GDM1 (cell line): ENCODE results near the gene CHAD.

Experiments
- DNase-seq: peaks from one replicate; lab custom pipeline; 2025; lab: John Stamatoyannopoulos, UW

Gene CHAD

DNA sequence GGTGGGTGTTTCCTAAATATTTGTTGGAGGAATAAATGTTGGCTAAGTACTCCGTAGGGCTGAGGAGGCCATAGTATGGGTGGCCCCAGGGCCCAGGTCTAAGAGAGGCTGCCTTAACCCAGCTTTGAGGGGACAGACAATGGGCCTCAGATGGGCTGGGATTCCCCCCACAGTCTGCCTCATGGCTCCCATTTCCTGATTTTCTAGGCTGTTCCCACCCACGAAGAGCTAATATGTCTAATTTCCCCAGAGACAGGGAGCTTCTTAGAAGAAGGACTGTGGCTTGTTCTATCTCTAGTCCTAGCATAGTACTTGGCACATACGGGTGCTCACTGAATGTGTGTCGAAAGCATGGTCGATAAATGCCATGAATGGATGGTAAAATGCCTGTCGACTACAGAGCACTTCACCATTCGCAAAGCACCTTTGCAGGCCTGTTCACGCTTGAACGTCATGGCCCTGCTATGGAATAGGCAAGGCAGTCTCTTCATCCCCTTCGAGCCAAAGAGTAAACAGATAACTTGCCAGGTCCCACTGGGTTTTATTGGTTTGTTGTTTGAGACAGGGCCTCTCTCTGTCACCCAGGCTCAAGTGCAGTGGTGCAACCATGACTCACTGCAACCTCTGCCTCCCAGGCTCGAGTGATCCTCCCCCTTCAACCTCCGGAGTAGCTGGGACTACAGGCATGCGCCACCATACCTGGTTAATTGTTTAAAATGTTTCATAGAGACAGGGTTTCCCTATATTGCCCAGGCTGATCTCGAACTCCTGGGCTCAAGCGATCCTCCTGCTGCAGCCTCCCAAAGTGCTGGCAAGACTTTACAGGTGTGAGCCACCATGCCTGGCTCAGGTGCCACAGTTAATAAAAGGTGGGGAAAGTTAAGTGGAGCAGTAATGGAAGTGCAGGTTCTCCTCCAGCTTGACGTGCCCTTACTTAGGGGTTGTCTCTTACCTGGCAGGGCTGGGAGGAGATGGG is 9.7 kb downstream of the CHAD start:
- no peak for DNase-seq

- no peak for DNase-seq
Measured at GRCh38 chr17:50458270-50458669, 10.4 kb downstream of the CHAD start.

- DNase-seq, result no peak
Measured at GRCh38 chr17:50457621-50458020, 11.1 kb downstream of the CHAD start.

GRCh38 chr17:50453901-50454300 is 14.8 kb downstream of the CHAD start:
- no peak for DNase-seq

DNA sequence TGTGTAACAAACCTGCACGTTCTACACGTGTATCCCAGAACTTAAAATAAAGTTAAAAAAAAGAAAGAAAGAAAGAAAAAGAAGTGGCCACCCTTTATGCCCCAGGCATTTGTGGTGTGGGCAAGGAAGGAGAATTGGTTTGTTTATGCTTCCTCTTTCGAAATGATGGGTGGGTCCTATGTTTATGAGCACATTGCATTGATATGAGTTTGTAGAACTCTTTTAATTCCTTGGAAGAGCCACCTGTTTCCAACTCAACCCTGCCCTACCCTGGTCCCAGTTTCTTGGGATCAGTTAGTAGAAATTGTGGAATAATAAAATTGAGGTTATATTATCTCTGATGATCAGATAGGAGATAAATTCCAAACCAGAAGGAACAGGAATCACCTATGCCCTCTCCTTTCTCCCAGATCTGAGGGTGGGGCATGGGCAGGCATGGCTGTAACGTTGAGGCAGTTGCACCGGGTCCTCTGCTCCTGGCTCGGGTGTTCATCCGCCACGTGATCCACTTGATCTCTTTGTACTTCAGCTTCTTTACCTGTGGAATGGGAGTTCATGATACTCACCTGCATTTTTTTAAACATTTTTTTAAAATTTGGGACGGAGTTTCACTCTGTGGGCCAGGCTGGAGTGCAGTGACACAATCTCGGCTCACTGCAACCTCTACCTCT is 15.9 kb downstream of the CHAD start:
- no peak for DNase-seq

DNA sequence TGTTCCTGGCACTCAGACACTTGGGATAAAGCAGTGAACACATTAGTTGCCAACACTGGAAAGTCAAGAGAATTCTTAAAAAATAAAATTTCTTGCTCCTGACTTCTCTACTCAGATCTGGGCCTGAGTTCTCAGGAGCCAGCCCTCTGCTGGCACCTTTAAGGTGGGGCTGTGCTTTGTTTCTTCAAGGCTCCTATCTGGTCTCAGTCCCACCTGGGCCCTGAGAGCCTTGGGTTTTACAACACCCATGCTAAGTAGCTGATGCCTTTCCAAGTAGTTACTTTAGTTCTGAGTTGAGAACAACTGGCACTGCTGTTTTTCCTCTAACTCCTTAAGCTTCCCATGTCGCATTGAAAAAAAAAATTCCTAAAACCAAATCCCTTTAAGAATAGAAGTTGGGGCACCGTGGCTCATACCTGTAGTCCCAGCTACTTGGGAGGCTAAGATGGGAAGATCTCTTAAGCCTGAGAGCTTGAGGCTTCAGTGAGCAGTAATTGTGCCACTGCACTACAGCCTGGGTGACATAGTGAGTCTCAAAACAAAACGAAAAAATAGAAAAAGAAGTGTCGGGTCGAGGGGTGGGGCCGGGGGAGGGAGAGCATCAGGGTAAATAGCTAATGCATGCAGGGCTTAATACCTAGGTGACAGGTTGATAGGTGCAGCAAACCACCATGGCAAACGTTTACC is 16.6 kb downstream of the CHAD start:
- DNase-seq, result no peak

DNA sequence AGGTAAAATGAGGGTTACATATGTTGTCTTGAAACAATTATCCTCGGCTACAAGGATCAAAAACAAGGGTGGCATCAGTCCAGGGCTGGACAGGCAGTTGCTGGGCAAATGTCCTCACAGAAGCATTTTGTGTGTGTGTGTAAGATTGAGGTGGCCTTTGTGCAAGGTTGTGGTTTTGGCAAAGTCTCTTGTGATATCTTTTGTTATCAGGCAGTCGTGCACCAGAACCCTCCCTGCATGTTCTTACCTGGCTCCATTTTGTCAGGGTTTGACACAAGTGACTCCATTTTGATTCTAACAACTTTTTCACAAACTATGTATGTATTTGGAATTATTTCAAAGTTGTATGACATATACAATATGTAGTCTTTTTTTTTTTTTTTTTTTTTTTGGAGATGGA is 20.0 kb downstream of the CHAD start:
- no peak for DNase-seq

DNA sequence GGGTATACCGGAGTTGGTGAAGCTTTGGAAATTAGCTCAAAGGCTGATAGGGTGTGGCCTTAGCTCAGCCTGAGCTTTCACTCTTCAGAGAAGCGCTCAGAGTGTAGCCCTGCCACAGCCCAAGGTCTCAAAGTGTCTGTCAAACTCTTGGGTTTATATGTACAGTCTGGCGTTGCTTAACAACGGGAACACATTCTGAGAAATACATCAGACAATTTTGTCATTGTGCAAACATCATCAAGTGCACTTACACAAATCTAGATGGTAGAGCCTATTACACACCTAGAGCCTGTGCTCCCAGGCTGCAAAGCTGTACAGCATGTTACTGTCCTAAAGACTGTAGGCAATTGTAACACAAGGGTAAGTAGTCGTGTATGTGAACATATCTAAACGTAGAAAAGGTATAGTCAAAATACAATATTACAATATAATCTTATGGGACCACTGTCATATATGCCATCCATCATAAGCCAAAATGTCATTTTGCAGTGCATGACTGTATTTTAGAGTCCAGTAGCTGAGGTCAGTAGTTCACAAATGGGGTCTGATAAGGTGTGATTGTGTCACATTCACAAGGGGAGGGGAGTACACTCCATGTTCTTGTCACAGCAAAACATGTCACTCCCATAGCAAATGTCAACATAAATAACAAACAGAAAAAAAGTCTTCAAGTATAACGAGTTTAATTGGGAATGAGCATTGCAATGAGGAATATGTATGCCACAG is 20.6 kb downstream of the CHAD start:
- DNase-seq, result no peak

DNA sequence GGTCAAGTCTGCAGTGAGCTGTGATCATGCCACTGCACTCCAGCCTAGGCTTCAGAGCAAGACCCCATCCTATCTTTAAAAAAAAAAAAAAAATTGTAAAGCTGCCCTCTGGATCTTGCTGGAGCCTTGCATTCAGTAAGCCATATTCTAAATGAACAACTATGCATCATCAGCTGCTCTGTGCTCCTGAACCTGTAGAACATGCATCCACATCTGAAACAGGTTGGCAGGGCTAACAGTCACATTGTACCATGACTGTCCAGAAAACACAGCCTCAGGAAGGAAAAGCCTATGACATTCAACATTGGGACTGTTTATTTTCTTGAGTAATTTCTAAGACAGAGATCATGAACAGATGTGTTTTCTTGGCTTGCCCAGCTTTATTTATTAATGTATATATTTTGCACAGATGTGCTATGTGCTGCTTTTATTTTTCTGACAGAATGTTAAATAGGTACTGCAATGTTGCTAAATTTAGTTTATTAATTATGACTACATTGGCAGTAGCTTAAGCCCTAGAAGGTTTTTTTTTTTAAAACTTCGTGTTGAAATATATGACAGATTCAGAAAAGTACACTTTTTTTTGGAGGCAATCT is 22.9 kb downstream of the CHAD start:
- DNase-seq, result no peak

- no peak for DNase-seq
Measured at GRCh38 chr17:50444841-50445715, 23.6 kb downstream of the CHAD start.

DNA sequence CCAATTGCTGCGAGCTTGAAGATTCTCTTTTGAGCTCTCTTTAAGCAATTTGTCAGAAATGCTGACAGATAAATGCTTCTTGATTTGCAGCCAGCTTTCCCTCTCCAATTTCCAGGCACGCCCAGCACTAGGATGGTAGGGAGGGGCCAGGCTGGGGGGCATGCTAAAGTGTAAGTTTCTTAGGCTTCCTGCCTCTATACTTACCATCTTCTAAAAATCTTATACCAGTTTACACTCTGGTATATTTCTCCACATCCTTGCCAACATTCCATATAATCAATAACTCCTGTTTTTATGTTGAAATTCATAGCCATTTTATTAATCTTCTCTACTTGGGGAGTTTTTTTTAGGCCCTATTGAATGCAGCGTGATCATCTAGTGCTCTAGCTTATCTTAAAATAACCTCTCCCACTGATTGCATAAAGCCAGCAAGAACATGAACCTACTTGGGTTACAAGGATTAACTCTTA is 25.1 kb downstream of the CHAD start:
- no peak for DNase-seq

DNA sequence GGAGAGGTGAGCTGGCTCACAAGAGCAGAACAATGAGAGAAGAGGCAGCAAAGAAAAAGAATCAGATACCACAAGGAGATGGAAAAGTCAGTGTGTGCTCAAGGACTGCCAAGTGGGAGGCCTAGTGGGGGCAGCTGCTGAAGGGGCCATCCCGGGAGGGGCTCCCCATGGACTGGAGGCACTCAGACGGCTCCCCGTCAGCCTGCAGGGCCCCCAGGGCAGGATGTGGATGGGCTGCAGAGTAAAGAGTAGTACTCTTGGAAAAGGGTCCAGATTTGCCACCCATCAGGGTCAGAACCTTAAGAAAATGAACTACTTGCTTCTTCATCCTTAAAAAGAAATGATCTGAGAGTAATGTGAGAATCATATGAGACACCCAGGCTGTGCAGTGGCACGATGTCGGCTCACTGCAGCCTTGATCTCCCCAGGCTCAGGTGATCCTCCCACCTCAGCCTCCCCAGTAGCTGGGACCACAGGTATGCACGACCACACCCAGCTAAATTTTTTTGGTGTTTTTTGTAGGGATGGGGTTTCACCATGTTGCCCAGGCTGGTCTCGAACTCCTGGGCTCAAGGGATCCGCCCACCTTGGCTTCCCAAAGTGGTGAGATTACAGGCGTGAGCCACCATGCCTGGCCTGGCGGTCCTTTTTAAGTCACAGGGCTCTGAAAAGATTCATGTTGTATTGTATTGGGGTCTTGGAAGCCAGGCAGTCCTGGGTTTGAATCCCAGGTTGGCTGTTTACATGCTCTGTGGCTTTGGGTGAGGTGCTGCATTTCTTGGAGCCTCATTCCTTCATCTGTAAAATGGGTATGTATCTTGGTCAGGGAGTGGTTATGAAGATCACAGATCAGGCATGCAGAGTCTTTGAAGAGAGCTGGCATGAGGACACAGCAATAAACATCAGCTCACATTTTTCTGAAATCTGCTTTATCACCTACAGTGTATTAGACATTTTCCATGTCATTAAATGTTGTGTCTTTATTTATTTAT is 27.5 kb downstream of the CHAD start:
- DNase-seq, result no peak

DNA sequence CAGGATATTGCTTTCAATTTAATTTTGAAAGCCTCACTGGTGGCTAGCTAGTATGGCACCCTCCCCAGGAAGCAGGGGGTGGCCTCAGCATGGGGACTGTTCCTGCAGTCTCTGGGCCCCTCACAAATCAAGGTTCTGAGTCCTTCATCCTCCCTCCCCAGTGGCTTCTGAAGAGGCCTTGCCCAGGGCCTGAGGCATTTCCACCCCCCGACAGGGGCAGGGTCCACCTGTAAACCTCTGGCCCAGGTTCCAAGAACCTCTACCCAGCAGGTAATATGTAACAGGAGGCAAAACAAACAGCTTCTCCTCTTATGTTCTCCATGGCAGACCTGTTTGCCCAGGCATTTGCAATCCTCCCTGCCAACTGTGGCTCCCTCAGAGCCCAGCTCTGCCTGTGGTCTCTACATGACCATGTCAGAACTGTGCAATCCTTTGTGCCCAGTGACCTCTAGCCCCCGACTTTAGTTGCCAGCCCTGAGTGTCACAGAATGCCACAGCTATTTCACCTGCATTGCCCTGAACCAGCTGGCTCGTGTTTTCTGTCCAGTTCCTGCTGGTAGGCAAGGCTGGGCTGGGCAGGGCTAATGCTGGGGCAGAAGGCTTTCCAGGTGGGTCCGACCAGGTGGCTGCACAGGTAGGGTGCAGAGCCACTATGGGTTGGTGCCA is 28.4 kb downstream of the CHAD start:
- DNase-seq, result no peak

DNA sequence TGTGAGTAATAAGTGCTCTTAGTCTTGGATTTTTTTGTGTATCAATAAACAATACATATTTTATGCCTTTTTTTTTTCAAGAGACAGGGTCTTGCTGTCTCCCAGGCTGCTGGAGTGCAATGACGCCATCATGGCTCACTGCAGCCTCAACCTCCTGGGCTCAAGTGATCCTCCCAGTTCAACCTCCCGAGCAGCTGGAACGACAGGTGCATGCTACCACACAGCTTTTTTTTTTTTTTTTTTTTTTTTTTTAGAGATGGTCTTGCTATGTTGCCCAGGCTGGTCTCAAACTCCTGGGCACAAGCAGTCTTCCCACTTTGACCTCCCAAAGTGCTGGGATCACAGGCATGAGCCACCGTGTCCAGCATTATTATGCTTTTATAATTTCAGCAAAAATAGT is 29.7 kb downstream of the CHAD start:
- no peak for DNase-seq

- DNase-seq, result no peak
Measured at GRCh38 chr17:50437409-50437808, 31.3 kb downstream of the CHAD start.

GRCh38 chr17:50432125-50432762 is 36.4 kb downstream of the CHAD start:
- no peak for DNase-seq

DNA sequence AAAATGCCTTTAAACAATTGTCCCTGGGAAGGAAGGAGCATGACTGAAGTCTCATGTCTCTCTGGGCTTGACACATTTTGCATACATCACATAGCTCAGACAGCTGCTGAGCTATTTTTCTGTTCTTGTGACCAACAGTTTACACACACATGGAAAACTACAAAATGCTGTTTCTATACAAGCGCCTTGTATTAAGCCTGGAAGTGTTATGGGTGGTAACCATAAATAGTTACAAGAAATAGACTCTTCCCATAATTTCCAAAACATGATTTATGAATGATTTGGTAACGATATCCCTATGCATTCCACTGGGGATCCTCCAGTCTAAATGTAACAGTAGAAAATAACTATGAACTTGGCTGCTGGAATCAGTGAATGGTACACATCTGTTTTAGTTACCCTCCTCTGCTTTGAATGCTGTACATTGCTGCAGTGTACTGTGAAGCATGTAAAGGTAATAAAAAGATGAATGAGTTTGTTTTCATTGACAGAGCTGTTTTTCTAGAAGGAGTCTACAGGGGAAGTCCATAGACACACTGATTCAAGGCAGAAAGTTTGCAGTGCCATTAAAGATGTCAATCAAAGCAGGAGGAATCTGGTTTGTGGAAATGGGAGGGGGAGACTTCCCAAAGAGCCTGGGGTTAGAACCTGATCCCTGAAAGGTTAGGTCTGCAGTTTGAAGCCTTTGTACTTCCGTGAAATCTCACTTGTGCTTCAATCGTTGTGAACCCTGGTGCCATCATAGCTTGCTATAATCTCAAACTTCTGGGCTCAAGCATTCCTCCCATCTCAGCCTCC is 37.7 kb downstream of the CHAD start:
- no peak for DNase-seq
